AG04449 (cell line): ENCODE measurements around the gene CGB8.
A peak's percentile ranks its signal among the peaks of the same experiment; 100 is the strongest.

Experiments
- CTCF ChIA-PET: fragments of 350-600 bp; formaldehyde crosslinking; extraction: SDS; loops from one replicate; lab custom pipeline; 2021; ENCODE audit warnings: antibody characterized with exemption; lab: Yijun Ruan, JAX
- POLR2A ChIA-PET: fragments of 400-600, 350-600 bp; formaldehyde crosslinking; extraction: SDS; loops from one replicate; lab custom pipeline; 2020; ENCODE audit warnings: antibody characterized with exemption, inconsistent platforms; lab: Yijun Ruan, JAX
- DNase-seq: peaks from one replicate; pipeline ENCODE4 v3.0.0-alpha.2; 2010; ENCODE audit warnings: low read depth, low spot score
- H3K4me3 ChIP-seq: 2 replicates; pipeline ENCODE4 v1.5.1; 2011; ENCODE audit warnings: low read depth, mild to moderate bottlenecking, control low read depth, low read length
- TF ChIP-seq, protein P1 (sequence below): IDR thresholded peaks from one replicate; pipeline ENCODE4 v1.5.1; 2011; ENCODE audit warnings: mild to moderate bottlenecking, moderate library complexity, low read length, control low read depth, inconsistent platforms; ENCODE audit not compliant: insufficient read depth; ENCODE audit errors: missing control alignments

The CGB8 gene

DNA sequence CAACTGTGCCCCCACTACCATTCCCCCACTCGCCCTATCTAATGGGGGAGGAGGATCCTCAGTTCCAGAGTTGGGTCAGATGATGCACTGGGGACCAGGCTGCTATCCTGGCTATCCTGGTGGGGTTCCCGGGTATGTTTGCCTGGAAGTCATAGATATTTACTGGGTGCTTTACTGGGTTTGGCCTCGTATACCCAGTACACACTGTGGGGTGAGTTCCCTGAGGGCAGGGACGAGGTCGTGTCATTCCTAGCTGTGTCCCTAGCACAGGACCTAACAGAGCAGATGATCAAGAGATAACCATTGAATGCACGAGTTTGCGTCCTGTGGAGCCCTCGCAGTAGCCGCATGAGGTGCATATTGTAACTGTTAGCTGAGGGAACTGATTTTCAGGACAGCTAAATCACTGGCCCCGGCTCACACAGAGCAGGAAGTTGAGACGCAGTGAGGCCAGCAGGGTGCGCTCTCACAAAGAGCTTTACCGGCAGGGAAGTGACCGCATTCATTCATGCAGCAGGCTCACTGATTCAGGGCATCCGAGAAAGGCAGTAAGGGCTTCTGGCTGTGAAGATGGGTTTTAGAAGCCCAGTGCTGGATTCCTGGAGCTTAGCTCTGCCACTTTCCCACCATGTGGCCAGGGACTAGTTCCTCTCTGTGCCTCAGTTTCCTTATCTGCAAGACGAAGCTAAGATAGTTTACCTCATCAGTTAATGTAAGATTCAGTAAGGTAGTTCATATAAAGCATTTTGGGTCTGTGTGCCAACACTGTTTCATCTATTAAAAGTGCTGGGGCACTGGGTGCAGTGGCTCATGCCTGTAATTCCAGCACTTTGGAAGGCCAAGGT lies 49.2 kb downstream of the CGB8 start:
- no peak overlapping the region for H3K4me3 ChIP-seq
- no peak for DNase-seq
- POLR2A ChIA-PET = interaction anchor here (0.6 to 1.1 kb wide), 3 partner anchors 20 to 70 kb away, joined by 3 to 4 read pairs (median 3); partner anchors contain the start of gene CGB7
- TF ChIP-seq, protein P1, sequence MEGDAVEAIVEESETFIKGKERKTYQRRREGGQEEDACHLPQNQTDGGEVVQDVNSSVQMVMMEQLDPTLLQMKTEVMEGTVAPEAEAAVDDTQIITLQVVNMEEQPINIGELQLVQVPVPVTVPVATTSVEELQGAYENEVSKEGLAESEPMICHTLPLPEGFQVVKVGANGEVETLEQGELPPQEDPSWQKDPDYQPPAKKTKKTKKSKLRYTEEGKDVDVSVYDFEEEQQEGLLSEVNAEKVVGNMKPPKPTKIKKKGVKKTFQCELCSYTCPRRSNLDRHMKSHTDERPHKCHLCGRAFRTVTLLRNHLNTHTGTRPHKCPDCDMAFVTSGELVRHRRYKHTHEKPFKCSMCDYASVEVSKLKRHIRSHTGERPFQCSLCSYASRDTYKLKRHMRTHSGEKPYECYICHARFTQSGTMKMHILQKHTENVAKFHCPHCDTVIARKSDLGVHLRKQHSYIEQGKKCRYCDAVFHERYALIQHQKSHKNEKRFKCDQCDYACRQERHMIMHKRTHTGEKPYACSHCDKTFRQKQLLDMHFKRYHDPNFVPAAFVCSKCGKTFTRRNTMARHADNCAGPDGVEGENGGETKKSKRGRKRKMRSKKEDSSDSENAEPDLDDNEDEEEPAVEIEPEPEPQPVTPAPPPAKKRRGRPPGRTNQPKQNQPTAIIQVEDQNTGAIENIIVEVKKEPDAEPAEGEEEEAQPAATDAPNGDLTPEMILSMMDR = peak; percentile 87
- CTCF ChIA-PET = interaction anchor here (0.6 to 5.3 kb wide), 44 partner anchors 9 to 226 kb away, joined by 3 to 146 read pairs (median 5); partner anchors contain the start of genes CGB7, KCNA7 and PPFIA3

DNA sequence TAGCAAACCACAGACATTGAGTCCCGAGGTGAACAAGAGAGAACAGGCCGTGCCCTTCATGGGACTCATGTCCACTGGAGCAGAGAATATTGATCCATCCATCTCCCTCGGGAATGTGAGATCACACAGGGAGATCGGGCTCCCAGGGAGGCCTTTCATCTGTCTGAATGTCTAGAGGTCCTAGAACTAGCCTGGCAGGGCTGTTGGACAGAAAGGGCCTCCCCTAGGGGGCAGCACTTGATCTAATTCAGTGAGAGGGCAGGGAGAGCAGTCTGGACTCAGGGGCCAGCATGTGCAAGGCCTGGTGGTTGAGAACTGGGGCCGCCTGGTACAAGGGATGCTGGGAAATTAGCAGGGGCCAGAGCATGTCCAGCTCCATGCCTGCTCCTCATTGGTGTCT lies 50.9 kb downstream of the CGB8 start:
- CTCF ChIA-PET = interaction anchor here (0.6 to 5.3 kb wide), 19 partner anchors 8 to 227 kb away, joined by 3 to 146 read pairs (median 8); partner anchors contain the start of genes CGB7 and KCNA7
- TF ChIP-seq, protein P1 = peak; percentile 67
- no peak overlapping the region for H3K4me3 ChIP-seq
- DNase-seq = no peak
- POLR2A ChIA-PET = interaction anchor here (1.1 to 1.4 kb wide), 2 partner anchors 10 to 58 kb away, joined by 3 to 4 read pairs; no protein-coding TSS in a partner anchor
